ENCODE measurements around the gene PDLIM4. TPM values are rescaled to one million over a fixed set of nuclear protein-coding genes. Genes with fewer than 3 reads are reported as not detected.

Gene PDLIM4
- total RNA-seq = 1 to 10 TPM in 5 of 6 donors, under 1 TPM in 1; 0.83 to 6.6 (median 1.9) TPM
- polyA plus RNA-seq = 10 to 100 TPM in 1 of 2 donors, 1 to 10 TPM in 1; 3.3 to 10.7 TPM

GRCh38 chr5:132257131-132258101 is at the start of gene PDLIM4:
PDLIM4 (plus strand) TSS chr5:132257696; CDS start chr5:132257735, 39 bp downstream.
- DNase-seq (peak in 4 of 6 donors; percentile 12 to 74 (median 40)), FAIRE-seq (no peak)

GRCh38 chr5:132207778-132208177 is 49.7 kb upstream of the PDLIM4 start:
- 88 to 96% methylated on average over 5 of the region's 5 CpGs for WGBS, 2 donors

More at GRCh38 chr5:132257131-132258101, at the start of gene PDLIM4:
- peak in 3 of 4 donors; percentile 9 to 15 (median 13) for ATAC-seq
- WGBS, 2 donors = 37 to 38% methylated on average over 56 to 87 of the region's 88 CpGs
- no peak for TF ChIP-seq CTCF (IDR thresholded peaks at IDR 0.05)
- no peaks in the 10 kb centered on the region for H3K4me1 ChIP-seq
- H3K36me3 ChIP-seq = no peaks in the 10 kb centered on the region
- H3K27ac ChIP-seq = peak within 1 kb of the TSS in 3 of 4 donors; percentile 5 to 33 (median 15)
- intact Hi-C loops (cut with DNase I) = no loop called here
- H3K9me3 ChIP-seq = no peaks in the 10 kb centered on the region
- no peaks in the 10 kb centered on the region for H3K27me3 ChIP-seq
- peak within 1 kb of the TSS in 2 of 4 donors; percentile 30 to 42 for H3K4me3 ChIP-seq

GRCh38 chr5:132209131-132209530 is 48.4 kb upstream of the PDLIM4 start:
- no peaks in the 10 kb centered on the region for H3K9me3 ChIP-seq
- FAIRE-seq = no peak
- no peak overlapping the region for H3K4me3 ChIP-seq
- ATAC-seq = no peak
- no peaks in the 10 kb centered on the region for H3K27me3 ChIP-seq
- 85 to 89% methylated on average over 9 of the region's 9 CpGs for WGBS, 2 donors
- intact Hi-C loops (cut with DNase I) = no loop called here
- H3K4me1 ChIP-seq = peaks cover 20 to 43% (median 25%) of the 10 kb centered on the region in 3 donors
- no peak overlapping the region for H3K27ac ChIP-seq
- peaks cover 4 to 42% (median 14%) of the 10 kb centered on the region in 3 donors for H3K36me3 ChIP-seq
- DNase-seq = no peak
- no peak for TF ChIP-seq CTCF (IDR thresholded peaks at IDR 0.05)

More at GRCh38 chr5:132207778-132208177, 49.7 kb upstream of the PDLIM4 start:
- Histone ChIP-seq H3K4me3 (no peak overlapping the region), H3K27ac (no peak overlapping the region), H3K36me3 (peaks cover 4 to 37% (median 10%) of the 10 kb centered on the region in 3 donors), H3K4me1 (peaks cover 31 to 48% (median 33%) of the 10 kb centered on the region in 3 donors), H3K27me3 (no peaks in the 10 kb centered on the region), H3K9me3 (no peaks in the 10 kb centered on the region)
- no peak for FAIRE-seq
- intact Hi-C loops (cut with DNase I) = no loop called here
- ATAC-seq = no peak
- DNase-seq = peak in 1 of 6 donors; percentile 6
- TF ChIP-seq CTCF (IDR thresholded peaks at IDR 0.05) = no peak

- H3K36me3 ChIP-seq = peaks cover 4 to 42% (median 14%) of the 10 kb centered on the region in 3 donors
- no peak for FAIRE-seq
Measured at GRCh38 chr5:132209901-132210545, 47.5 kb upstream of the PDLIM4 start.

More at GRCh38 chr5:132209901-132210545, 47.5 kb upstream of the PDLIM4 start:
- DNase-seq (peak in 1 of 6 donors; percentile 8), ATAC-seq (no peak)
- Histone ChIP-seq H3K4me3 (no peak overlapping the region), H3K27me3 (no peaks in the 10 kb centered on the region), H3K4me1 (peaks cover 18 to 43% (median 23%) of the 10 kb centered on the region in 3 donors), H3K27ac (no peak overlapping the region), H3K9me3 (no peaks in the 10 kb centered on the region)
- 95 to 97% methylated on average over 11 of the region's 11 CpGs for WGBS, 2 donors
- TF ChIP-seq CTCF (IDR thresholded peaks at IDR 0.05) = no peak
- intact Hi-C loops (cut with DNase I) = no loop called here

All from pancreas (tissue), 10 donors.